K562 (cell line): Measurements from ENCODE around the gene HAPSTR1.

Experiments used
- TF ChIP-seq, protein P1 (sequence below): fragments of 200-600 bp; sonication (generic); IDR thresholded peaks from one replicate; pipeline ENCODE4 v1.6.1; 2012; ENCODE audit warnings: mild to moderate bottlenecking, low read depth, low read length, inconsistent platforms
- TF ChIP-seq, protein P2 (sequence below): fragments of 250-450 bp; sonication (Bioruptor Pico); IDR thresholded peaks from 2 replicates; pipeline ENCODE4 v1.5.1; 2021; ENCODE audit warnings: mild to moderate bottlenecking

DNA sequence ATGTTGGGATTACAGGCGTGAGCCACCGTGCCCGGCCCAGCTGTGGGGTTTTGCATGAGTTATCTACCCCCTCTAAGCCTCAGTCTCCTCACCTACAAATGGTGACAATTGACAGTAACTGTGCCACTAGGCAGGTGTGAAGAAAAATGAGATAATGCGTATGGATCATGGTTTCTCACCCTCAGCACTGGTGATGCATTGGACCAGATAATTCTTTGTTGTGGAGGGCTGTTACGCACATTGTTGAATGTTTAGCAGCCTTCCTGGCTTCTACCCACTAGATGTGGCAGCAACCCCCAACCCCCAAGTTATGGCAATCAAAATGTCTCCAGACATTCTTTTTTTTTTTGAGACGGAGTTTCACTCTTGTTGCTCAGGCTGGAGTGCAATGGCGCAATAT lies 9.0 kb upstream of the HAPSTR1 start:
- TF ChIP-seq, protein P1, sequence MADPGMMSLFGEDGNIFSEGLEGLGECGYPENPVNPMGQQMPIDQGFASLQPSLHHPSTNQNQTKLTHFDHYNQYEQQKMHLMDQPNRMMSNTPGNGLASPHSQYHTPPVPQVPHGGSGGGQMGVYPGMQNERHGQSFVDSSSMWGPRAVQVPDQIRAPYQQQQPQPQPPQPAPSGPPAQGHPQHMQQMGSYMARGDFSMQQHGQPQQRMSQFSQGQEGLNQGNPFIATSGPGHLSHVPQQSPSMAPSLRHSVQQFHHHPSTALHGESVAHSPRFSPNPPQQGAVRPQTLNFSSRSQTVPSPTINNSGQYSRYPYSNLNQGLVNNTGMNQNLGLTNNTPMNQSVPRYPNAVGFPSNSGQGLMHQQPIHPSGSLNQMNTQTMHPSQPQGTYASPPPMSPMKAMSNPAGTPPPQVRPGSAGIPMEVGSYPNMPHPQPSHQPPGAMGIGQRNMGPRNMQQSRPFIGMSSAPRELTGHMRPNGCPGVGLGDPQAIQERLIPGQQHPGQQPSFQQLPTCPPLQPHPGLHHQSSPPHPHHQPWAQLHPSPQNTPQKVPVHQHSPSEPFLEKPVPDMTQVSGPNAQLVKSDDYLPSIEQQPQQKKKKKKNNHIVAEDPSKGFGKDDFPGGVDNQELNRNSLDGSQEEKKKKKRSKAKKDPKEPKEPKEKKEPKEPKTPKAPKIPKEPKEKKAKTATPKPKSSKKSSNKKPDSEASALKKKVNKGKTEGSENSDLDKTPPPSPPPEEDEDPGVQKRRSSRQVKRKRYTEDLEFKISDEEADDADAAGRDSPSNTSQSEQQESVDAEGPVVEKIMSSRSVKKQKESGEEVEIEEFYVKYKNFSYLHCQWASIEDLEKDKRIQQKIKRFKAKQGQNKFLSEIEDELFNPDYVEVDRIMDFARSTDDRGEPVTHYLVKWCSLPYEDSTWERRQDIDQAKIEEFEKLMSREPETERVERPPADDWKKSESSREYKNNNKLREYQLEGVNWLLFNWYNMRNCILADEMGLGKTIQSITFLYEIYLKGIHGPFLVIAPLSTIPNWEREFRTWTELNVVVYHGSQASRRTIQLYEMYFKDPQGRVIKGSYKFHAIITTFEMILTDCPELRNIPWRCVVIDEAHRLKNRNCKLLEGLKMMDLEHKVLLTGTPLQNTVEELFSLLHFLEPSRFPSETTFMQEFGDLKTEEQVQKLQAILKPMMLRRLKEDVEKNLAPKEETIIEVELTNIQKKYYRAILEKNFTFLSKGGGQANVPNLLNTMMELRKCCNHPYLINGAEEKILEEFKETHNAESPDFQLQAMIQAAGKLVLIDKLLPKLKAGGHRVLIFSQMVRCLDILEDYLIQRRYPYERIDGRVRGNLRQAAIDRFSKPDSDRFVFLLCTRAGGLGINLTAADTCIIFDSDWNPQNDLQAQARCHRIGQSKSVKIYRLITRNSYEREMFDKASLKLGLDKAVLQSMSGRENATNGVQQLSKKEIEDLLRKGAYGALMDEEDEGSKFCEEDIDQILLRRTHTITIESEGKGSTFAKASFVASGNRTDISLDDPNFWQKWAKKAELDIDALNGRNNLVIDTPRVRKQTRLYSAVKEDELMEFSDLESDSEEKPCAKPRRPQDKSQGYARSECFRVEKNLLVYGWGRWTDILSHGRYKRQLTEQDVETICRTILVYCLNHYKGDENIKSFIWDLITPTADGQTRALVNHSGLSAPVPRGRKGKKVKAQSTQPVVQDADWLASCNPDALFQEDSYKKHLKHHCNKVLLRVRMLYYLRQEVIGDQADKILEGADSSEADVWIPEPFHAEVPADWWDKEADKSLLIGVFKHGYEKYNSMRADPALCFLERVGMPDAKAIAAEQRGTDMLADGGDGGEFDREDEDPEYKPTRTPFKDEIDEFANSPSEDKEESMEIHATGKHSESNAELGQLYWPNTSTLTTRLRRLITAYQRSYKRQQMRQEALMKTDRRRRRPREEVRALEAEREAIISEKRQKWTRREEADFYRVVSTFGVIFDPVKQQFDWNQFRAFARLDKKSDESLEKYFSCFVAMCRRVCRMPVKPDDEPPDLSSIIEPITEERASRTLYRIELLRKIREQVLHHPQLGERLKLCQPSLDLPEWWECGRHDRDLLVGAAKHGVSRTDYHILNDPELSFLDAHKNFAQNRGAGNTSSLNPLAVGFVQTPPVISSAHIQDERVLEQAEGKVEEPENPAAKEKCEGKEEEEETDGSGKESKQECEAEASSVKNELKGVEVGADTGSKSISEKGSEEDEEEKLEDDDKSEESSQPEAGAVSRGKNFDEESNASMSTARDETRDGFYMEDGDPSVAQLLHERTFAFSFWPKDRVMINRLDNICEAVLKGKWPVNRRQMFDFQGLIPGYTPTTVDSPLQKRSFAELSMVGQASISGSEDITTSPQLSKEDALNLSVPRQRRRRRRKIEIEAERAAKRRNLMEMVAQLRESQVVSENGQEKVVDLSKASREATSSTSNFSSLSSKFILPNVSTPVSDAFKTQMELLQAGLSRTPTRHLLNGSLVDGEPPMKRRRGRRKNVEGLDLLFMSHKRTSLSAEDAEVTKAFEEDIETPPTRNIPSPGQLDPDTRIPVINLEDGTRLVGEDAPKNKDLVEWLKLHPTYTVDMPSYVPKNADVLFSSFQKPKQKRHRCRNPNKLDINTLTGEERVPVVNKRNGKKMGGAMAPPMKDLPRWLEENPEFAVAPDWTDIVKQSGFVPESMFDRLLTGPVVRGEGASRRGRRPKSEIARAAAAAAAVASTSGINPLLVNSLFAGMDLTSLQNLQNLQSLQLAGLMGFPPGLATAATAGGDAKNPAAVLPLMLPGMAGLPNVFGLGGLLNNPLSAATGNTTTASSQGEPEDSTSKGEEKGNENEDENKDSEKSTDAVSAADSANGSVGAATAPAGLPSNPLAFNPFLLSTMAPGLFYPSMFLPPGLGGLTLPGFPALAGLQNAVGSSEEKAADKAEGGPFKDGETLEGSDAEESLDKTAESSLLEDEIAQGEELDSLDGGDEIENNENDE = no peak
- TF ChIP-seq, protein P2, sequence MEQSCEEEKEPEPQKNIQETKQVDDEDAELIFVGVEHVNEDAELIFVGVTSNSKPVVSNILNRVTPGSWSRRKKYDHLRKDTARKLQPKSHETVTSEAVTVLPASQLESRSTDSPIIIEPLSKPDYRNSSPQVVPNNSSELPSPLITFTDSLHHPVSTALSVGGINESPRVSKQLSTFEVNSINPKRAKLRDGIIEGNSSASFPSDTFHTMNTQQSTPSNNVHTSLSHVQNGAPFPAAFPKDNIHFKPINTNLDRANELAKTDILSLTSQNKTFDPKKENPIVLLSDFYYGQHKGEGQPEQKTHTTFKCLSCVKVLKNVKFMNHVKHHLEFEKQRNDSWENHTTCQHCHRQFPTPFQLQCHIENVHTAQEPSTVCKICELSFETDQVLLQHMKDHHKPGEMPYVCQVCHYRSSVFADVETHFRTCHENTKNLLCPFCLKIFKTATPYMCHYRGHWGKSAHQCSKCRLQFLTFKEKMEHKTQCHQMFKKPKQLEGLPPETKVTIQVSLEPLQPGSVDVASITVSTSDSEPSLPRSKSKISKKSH (CRISPR knock-in tag) = no peak
